ENCODE results near the gene ACKR3. TPM values are rescaled to one million over a fixed set of nuclear protein-coding genes. Genes with fewer than 3 reads are reported as not detected.

The ACKR3 gene
- total RNA-seq, 6 experiments from 2014 or later: 0.66 to 57.0 (median 4.7) TPM

GRCh38 chr2:236604575-236605344 lies 35.1 kb downstream of the ACKR3 start:
- no peaks in the 10 kb centered on the region for H3K27me3 ChIP-seq
- TF ChIP-seq CTCF (IDR thresholded peaks at IDR 0.05) (no peak), POLR2A (IDR thresholded peaks at IDR 0.05) (no peak)
- no peak overlapping the region for H3K4me3 ChIP-seq
- 72% methylated on average over 16 of the region's 20 CpGs for WGBS (ENCODE audit: insufficient coverage, low coverage, low lambda C conversion rate, missing lambda C conversion rate)
- intact Hi-C loops (cut with DNase I): no loop called here
- no peak for ATAC-seq
- H3K4me1 ChIP-seq: no peaks in the 10 kb centered on the region
- H3K27ac ChIP-seq: no peak overlapping the region
- DNase-seq: no peak
- H3K9me3 ChIP-seq: no peaks in the 10 kb centered on the region
- no peaks in the 10 kb centered on the region for H3K36me3 ChIP-seq

- H3K4me1 ChIP-seq: no peaks in the 10 kb centered on the region
- H3K36me3 ChIP-seq: no peaks in the 10 kb centered on the region
- no peak overlapping the region for H3K4me3 ChIP-seq
- ATAC-seq (no peak), DNase-seq (no peak)
- TF ChIP-seq POLR2A (IDR thresholded peaks at IDR 0.05): no peak
- no peak for TF ChIP-seq CTCF (IDR thresholded peaks at IDR 0.05)
- no peak overlapping the region for H3K27ac ChIP-seq
- H3K27me3 ChIP-seq: no peaks in the 10 kb centered on the region
- intact Hi-C loops (cut with DNase I): no loop called here
- no peaks in the 10 kb centered on the region for H3K9me3 ChIP-seq
- 75% methylated on average over 12 of the region's 13 CpGs for WGBS (ENCODE audit: insufficient coverage, low coverage, low lambda C conversion rate, missing lambda C conversion rate)
Observed at GRCh38 chr2:236605345-236605734, 35.7 kb downstream of the ACKR3 start.

- intact Hi-C loops (cut with DNase I): no loop called here
- no peak for ATAC-seq
- 85% methylated on average over 7 of the region's 10 CpGs for WGBS (ENCODE audit: insufficient coverage, low coverage, low lambda C conversion rate, missing lambda C conversion rate)
- TF ChIP-seq POLR2A (IDR thresholded peaks at IDR 0.05): no peak
- no peak for TF ChIP-seq CTCF (IDR thresholded peaks at IDR 0.05)
- H3K4me3 ChIP-seq: no peak overlapping the region
- no peaks in the 10 kb centered on the region for H3K4me1 ChIP-seq
- no peak for DNase-seq
- no peaks in the 10 kb centered on the region for H3K27me3 ChIP-seq
- H3K36me3 ChIP-seq: no peaks in the 10 kb centered on the region
- H3K9me3 ChIP-seq: no peaks in the 10 kb centered on the region
- no peak overlapping the region for H3K27ac ChIP-seq
Observed at GRCh38 chr2:236606023-236606422, 36.4 kb downstream of the ACKR3 start.

GRCh38 chr2:236607471-236608187 lies 38.0 kb downstream of the ACKR3 start:
- WGBS (ENCODE audit: insufficient coverage, low coverage, low lambda C conversion rate, missing lambda C conversion rate): 64% methylated on average over 6 of the region's 9 CpGs
- no peak for TF ChIP-seq CTCF (IDR thresholded peaks at IDR 0.05)
- no peak for TF ChIP-seq POLR2A (IDR thresholded peaks at IDR 0.05)
- no peak for DNase-seq
- H3K27me3 ChIP-seq: no peaks in the 10 kb centered on the region
- no peak overlapping the region for H3K4me3 ChIP-seq
- H3K9me3 ChIP-seq: no peaks in the 10 kb centered on the region
- intact Hi-C loops (cut with DNase I): no loop called here
- no peaks in the 10 kb centered on the region for H3K36me3 ChIP-seq
- no peak overlapping the region for H3K27ac ChIP-seq
- ATAC-seq: peak in 2 of 4 donors; percentile 23 to 36
- no peaks in the 10 kb centered on the region for H3K4me1 ChIP-seq
